AG08396 (cell line): ENCODE data around the gene CORO7.

ENCODE experiments used
- DNase-seq: peaks from one replicate; pipeline ENCODE4 v3.0.0; 2012; ENCODE audit warnings: low spot score, mixed read lengths

CORO7 gene

GRCh38 chr16:4371357-4372000 is 44.9 kb downstream of the CORO7 start, which contains the start of gene VASN:
TSS of gene VASN (plus strand) at chr16:4371848. CDS start at chr16:4380878, 9,030 bp downstream.
- DNase-seq: peak; percentile 94

GRCh38 chr16:4370570-4371356 is 45.6 kb downstream of the CORO7 start:
- DNase-seq: peak; percentile 85

GRCh38 chr16:4370151-4370550 is 46.2 kb downstream of the CORO7 start:
- no peak for DNase-seq

- DNase-seq: no peak
These were observed 47.2 kb downstream of the CORO7 start for GRCh38 chr16:4369007-4369733.

- DNase-seq: no peak
These were observed 49.0 kb downstream of the CORO7 start for GRCh38 chr16:4367393-4367856.

- DNase-seq: no peak
These were observed 50.4 kb downstream of the CORO7 start for GRCh38 chr16:4366016-4366415.

- no peak for DNase-seq
These were observed 50.8 kb downstream of the CORO7 start for GRCh38 chr16:4365615-4366014.

GRCh38 chr16:4365014-4365406 is 51.4 kb downstream of the CORO7 start:
- DNase-seq: no peak

- DNase-seq: no peak
These were observed 52.0 kb downstream of the CORO7 start for GRCh38 chr16:4364196-4365013.

- no peak for DNase-seq
These were observed 53.8 kb downstream of the CORO7 start for GRCh38 chr16:4362476-4363135.

- no peak for DNase-seq
These were observed 54.5 kb downstream of the CORO7 start for GRCh38 chr16:4361944-4362311.

- no peak for DNase-seq
These were observed 55.1 kb downstream of the CORO7 start for GRCh38 chr16:4361033-4361943.

- no peak for DNase-seq
These were observed 55.8 kb downstream of the CORO7 start for GRCh38 chr16:4360538-4361021.

GRCh38 chr16:4359914-4360313 is 56.5 kb downstream of the CORO7 start:
- no peak for DNase-seq

- DNase-seq: peak; percentile 75
These were observed 57.4 kb downstream of the CORO7 start for GRCh38 chr16:4358831-4359561.

- no peak for DNase-seq
These were observed 58.2 kb downstream of the CORO7 start for GRCh38 chr16:4358236-4358635.

GRCh38 chr16:4356820-4357219 is 59.6 kb downstream of the CORO7 start:
- no peak for DNase-seq

GRCh38 chr16:4354512-4355409 is 61.6 kb downstream of the CORO7 start:
- DNase-seq: no peak
